Middle frontal gyrus (tissue), 1 donor: ENCODE results near the gene GNB1.
A peak's percentile ranks its signal among the peaks of the same experiment; 100 is the strongest.

Experiments used
- DNase-seq: peaks from one replicate; pipeline ENCODE4 v3.0.0-alpha.2; 2015; ENCODE audit warnings: low spot score; ENCODE audit errors: extremely low spot score

The GNB1 gene

DNA sequence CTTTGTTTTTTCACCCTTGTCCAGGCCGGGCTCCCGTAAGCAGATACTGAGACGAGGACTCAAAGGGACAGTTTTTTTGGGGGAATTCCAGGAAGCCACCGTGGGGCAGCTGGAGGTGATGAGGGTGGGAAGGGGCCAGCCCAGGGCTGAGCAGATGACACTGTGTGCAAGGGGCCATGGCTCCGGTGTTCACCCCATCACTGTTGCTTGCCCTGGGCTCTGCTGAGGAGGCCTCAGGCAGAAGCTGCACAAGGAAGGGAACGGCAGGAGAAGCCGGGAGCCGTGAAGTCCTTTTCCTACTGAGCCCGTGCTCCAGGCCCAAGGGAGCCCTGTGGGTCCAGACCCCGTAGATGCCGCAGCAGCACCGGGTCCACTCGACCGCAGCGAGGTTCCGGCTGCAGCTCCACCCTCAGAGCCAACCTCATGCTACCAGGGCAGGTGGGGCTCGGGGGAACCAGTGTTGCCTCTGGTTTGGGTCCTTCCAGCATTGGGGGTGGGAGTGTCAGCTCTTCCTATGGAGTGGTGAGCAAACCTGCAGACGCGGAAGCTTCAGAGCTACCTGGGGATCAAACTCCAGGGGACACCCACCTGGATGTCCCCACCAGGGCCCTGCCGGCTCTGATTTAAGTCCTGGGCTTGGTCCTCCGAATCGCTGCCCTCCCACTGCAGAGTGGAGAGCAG is 19.9 kb upstream of the GNB1 start:
- DNase-seq = no peak

DNA sequence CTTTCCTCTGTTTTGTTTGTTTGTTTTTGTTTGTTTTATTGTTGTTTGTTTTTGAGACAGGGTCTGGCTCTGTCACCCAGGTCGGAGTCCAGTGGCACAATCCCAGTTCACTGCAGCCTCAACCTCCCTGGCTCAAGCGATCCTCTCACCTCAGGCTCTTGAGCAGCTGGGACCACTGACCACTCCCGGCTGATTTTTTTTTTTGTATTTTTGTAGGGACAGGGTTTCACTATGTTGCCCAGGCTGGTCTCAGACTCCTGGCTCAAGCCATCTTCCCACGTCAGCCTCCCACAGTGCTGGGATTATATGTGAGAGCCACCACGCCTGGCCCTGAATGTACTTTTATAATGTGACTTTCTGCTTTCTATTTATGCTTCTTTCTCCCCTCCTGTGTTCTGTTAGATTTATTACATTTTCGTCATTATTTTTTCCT is 19.2 kb upstream of the GNB1 start:
- DNase-seq = no peak

DNA sequence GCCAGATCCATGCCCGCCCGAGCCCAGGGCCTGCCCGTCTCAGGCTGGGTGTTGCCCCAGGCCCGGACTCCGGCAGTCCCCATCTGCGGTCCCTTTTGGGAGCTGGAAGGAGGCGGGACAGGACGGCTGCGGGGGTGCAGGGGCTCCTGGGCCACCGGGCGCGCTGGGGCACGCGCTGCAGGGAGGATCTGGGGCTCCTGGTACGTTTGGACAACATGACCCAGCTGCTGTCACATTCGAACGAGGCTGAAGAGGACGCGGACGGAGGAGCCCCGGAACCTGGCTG is 17.6 kb upstream of the GNB1 start:
- no peak for DNase-seq

DNA sequence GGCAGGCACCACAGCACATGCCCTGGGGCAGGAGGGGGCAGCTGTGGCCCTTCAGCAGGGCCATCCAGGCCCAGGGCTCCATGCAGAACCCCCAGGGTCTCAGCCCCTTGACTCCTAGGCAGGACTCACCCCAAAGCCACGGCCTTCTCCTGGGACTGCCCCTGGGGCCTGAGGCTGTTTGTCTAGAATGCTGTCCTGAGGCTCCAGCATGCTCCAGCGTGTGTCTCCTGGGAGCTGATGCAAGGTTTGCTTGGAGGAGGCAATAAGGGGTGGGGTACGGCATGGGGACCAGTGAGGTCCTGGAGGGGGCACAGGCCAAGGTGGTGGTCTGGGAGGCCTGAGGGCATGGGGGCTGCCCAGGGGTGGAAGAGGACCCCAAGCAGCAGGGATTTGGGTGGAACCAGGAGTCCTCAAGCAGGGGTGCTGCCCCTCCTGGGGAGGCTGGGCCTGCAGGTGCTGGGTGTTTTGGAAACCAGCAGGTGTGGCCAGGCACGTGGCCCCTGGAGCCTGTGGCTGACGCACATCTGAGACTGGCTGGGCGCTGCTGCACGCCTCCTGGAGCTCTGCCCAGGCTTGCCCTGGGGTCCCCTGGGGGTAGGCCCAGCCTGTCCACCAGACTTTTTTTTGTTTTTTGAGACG is 16.3 kb upstream of the GNB1 start:
- no peak for DNase-seq

DNA sequence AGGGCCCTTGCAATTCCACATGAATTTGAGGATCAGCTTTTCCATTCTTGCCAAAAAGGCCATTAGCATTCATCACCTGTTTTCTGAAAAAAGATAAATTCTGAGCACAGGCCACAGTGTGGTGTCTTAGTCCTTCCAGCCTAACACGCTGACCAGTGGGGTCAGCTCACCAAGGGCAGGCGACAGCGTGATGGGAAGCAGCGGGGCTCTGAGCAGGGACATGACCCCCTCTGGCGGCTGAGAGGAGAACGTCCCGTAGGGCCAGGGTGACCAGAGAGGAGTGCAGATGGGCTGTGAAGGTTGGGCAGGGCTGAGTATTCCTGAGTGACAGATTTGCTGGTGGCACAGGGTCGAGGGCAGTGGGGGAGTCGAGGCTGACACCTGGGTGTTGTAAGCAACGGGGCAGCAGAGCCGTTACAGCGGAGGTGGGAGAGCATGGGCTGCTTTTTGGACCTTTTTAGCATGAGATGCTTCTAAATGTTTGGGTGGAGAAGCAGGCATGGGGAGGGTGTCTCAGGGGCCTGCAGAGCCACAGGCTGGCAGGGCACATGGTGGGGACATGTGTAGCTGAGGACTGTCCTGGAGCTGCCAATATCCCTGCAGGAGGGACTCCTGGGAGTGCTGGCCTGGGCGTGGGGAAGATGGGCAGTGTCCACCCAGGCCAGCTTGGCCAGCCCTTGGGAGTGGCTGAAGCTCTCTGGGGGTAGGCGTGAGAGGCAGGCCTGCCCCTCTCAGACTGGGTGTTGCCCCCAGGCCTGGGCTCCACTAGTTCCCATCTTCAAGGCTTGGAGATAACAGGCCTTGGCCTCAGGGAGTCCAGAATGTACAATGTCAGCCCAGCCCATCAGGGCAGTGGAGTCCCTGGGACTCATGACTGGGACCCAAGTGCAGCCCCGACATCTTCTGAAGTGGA is 15.6 kb upstream of the GNB1 start:
- DNase-seq = peak; percentile 69

DNA sequence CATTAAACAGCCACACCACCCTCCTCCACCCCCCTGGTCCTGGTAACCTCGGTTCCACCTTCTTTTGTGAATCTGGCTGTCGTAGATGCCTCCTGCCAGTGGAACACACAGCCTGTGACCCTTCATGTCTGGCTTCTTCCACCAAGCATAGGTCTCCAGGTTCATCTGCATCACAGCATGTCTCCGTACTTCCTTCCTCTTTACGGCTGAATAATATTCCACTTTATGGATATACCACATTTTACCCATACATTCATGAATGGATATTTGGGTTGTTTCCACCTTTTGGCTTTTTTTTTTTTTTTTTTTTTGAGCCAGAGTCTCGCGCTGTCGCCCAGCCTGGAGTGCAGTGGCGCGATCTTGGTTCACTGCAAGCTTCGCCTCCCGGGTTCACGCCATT is 12.3 kb upstream of the GNB1 start:
- no peak for DNase-seq

DNA sequence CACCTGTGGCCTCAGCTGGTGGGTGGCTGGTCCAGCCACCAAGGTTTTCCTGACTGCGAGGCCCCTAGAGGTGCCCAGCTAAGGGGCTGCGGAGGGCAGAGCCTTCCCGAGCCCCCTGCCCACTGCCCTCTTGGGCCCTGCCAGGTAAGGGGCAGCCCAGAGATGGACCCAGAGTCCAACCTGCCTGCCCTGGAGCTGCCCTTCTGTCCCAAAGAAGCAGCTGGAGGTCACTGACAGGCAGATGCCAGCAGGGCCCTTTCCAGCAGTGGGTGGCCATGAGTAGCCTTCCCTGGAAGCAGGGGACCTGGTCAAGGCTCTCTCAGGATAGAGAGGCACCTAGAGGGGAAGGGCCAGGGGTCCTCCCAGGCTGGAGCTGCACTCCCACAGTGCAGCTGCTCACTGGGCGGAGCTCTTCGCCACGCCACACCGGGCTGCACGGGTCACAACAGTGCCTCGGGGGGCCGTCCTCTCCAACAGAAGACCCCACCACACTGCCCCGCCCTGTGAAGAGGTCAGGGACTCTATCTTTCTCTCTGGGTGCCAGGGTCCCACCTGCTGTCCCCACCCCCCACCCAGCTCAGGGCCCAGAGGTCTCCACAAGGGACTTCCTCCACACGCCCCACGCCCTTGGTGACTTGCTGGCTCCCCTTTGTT is 10.9 kb upstream of the GNB1 start:
- no peak for DNase-seq

DNA sequence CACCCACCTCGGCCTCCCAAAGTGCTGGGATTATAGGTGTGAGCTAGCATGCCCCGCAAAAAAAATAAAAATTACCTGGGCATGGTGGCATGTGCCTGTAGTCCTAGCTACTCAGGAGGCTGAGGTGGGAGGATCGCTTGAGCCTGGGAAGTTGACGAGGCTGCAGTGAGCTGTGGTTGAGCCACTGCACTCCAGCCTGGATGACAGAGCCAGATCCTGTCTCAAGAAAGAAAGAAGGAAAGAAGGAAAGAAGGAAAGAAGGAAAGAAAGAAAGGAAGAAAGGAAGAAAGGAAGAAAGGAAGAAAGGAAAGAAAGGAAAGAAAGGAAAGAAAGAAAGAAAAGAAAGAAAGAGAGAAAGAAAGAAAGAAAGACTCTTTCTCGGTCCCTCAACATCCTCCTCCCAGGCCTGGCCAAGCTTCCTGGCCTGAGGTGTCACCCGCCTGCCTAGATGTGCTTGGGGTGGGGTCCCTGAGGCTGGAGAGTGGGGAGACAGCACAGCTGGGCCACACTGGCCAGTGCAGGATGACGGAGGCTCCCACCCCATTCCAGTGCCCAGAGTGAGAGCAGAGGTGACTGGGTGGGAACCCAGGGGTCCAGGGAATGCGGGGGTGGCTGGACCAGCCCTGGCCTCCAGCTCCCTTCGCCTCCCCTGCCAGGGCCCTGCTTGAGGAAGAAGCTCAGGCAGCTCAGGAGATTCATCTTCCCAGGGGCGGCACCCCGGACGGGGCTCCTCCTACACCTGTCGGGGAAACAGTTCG is 10.2 kb upstream of the GNB1 start:
- no peak for DNase-seq

DNA sequence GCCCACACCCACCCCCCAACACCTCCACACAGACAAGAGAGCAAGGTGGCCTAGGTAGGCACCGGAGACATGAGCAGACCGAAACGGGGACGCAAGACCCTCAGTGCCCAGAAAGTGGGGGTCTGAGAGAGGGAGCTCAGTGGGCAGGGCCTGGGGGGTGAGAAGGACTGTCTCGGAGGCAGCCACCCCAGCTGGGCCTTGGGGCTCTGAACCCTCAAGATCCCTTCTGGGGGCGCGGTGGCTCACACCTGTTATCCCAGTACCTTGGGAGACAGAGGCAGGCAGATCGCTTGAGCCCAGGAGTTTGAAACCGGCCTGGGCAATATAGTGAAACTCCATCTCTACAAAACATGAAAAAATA is 9.1 kb upstream of the GNB1 start:
- no peak for DNase-seq

DNA sequence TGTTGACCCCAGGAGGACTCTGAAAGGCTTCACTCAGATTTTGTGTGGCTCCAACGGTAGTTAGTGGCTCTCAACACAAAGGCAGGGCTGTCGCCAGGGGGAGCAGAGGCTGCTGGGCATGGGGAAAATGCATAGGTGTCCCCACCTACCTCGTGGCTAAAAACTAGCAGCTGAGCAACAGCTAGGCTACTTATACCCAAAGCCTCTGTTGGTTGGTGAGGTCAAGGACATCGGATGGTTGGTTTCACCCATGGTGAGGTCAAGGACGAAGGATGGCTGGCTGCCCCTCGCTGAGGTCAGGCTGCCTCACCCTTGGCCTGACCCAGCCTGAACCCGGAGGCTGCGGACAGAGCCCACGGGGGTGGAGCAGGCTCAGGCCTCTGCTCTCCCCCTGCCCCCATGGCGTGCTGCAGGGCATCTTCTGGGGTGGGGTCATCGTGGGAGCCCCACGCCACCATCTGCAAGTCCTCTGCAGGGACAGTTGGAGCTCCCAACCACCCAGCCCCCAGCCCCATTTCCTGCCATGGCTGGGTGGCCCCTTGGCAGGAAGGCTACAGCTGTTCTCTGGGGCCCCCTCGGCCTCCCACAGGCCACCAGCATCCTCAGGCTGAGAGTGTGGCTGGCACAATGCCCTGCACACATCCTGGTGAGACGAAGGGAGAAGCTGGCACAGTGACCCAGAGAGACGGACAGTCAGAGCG is 8.5 kb upstream of the GNB1 start:
- no peak for DNase-seq

DNA sequence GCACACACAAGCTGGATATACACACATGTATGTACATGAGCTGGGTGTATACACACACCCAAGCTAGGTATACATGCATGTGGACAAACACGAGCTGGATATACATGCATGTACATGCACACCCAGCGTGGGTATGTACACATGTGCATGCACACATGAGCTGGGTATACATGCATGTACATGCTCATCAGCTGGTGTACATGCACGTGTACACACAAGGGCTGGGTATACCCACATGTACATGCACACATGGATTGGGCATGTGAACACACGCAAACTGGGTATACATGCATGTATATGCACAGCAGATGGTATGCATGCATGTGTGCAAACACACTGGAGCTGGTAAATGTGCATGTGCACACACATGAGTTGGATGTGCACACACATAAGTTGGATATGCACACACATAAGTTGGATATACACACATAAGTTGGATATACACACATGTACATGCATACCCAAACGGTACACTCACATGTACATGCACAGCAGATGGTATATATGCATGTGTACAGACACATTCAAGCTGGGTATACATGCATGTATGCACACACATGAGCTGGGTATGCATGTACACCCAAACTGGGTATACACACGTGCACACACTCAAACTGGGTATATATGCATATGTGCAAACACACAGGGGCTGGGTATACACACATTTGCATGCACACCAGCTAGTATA is 7.5 kb upstream of the GNB1 start:
- DNase-seq = no peak

DNA sequence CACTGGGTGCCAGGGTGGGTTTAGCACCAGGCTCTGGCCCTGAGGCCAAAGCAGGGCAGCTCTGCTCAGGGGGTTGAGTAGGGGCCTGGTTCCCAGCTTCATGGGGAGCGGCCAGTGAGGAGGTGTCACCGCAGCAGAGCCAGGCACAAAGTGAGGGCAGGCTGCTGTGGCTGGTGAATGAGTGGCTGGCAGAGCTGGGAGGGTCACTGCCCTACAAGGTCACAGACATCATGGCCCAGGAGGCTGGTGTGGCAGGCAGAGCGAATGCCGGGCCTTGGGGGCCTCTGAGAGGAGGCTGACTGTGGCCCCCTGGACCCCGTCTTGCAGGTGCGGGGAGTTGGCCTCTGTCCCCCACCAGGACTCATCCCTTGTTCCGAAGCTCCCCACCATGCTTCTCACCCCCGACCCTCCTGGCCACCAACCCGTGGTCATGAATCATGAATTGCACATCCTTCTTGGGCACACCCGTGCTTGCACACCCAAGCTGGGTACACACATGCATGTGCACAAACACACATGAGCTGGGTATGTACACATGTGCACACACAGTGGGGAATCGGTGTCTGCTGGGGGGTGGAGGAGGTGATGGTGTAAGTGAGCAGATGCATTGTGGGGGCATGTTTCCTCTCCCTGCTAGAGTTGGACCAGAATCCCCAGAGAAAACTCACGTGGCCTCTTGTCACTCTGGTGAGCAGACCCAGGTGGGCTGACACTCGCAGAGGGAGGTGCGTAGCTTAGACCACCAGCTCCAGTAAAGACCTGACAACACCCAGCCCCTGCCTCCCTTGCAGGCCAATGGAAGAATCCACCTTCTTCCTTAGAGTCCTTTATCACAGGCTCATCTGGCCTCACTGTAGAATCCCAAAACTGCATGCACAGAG is 4.8 kb upstream of the GNB1 start:
- DNase-seq = no peak

DNA sequence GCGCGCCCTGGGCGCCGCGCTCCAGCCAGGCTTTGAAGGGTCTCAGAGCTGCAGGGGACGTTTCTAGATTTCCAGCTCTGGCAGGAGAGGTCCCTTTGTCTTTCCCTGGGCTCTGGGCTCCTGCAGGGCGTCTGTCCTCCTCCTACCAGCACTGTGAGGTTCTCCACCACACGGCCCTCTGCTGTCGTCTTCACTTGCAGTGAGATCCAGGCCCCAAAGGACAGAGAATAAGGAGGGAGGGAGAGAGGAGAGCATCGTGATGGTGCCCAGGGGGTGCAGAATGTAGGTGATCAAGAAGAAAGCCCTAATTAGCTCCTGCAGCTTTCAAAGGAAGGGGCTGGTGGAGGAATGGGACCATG is 4.2 kb upstream of the GNB1 start:
- DNase-seq = no peak

DNA sequence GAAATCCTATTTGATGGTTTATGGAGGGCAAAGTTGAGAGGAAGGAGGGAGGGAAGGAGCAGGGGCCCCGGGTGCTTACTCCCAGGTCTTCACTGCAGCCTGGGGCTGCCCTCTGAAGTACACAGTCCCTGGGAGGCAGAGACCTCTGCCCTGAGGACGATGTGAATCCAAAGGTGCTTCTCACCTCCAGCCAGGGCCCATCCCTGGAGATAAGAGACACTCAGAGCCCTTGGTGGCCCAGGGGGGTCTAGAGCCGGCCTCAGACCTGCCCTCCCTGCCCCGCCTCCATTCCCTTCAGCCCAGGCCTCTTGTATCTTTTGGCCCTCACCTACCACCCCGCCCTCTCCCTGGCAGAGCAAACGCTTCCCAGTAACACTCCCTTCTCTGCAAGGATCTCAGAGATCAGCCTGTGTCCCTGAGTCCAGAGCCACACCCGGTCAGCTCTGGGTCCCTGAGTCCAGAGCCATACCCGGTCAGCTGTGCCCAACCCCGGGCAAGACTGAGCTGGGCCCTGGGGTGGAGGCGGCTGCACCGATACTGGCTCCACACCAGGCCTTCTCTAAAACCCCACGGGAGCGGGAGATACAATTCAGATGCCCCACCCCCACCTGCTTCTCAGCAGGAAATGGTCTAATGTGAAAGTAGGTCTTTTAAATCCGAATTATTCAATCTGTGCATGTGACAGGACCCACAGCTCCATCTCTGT is 3.6 kb upstream of the GNB1 start:
- DNase-seq = no peak

DNA sequence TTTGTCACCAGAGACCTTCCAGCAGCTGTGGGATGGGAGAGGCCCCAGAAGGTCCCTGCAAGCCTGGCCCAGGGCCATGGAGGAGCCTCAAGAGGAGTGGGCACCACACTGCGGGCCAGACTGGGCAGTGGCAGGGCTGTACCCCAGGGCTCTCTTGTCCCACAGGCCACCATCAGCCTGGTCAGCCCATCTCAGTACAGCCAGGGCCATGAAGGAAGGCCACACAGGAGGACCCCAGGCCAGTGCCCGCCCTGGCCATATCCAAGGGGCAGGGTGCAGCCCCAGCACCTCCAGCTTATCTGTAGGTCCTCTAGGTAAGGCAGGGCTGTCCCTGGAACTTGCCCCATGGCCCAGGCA is 3.1 kb upstream of the GNB1 start:
- no peak for DNase-seq

DNA sequence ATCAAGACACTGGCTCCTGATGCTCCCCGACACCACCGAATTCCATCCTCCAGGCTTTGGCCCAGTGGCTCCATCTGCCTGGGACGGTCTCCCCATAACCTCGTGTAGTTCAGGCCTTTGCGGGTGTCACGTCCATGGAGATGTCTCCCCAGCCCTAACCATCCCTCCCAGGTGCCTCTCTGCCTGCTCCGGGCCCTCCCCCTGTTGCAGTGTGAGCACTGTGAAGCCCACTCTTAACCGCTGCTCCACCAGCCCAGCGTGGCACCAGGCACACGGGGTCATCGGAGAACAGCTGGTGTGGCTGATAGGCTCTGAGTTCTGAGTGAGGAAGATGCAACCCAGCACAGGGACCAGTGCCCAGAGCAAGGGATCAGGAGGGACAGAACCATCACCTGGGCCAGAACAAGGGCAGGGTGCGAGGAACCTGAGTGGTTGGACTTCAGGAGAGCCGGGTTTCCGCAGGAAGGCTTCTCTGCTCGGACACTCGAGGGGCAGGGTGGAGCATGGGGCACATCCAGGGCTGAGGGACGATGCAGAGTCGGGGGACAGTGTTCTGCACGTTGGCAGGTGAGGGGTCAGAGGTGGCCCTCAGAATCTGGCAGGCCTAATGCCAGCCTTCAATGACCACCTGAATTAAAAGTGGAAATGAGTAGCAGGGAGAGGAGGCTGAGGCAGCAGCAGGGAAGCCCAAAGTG is 2.6 kb upstream of the GNB1 start:
- DNase-seq = no peak

DNA sequence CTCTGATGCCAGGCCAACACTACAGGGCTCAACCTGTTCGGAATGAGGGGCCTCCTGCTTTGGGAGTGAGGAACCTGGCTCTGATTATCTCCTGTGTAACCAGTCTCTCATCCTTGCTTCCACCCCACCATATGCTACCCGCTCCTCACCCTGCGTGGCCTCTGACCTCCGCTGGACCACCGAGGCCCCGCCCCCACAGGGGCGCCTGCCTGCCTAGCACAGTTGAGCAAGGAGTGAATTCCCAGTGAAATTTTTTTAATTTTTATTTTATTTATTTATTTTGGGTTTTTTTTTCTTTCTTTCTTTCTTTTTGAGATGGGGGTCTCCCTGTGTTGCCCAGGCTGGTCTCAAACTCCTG is 1.9 kb upstream of the GNB1 start:
- DNase-seq = no peak

DNA sequence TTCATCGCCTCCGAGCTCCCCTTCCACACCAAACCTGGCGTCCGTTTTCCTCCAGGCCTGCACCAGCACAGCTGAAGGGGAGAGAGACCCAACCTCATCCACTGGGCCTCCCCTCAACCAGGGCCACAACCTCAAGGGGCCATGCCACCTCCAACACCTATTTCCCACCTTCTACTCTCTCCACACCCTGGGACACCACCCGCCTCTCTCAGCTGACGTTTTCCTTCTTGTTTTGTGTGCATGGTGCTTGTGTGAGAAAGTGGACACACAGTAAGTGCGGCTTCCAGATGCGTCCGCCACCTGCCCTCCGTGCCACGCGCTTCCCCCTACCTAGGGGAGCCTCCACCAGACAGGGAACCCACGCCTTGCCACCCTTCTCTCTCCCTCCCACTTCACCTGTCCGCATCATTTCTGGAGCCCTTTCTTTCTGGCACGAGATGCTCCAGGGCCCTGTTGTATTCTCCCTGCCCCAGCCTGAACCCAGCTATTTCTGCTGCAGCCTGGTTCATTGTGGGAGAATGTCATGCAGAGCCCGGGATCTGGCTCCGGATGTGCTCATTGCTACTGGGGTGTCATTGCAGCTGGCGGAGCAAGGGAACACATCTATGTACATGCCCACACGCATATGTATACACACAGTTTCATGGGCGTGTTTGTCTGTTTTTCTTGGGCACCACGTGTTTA is 1.3 kb upstream of the GNB1 start:
- no peak for DNase-seq
